ENCODE measurements around the gene FRYL.
A peak's percentile ranks its signal among the peaks of the same experiment; 100 is the strongest.
"Not testable (repeated sequence)": the region's sequence is repeated elsewhere in the genome, so short reads cannot be mapped to it uniquely, and the experiment has no call there.

Gene FRYL

GRCh38 chr4:48483006-48483776 lies 296.9 kb downstream of the FRYL start, which contains the start of gene SLC10A4:
Gene SLC10A4, plus strand, starts transcription at chr4:48483343. Its CDS starts 219 bp downstream, at chr4:48483562.
- DNase-seq, result no peak

- DNase-seq, result no peak
These were observed 298.5 kb downstream of the FRYL start for GRCh38 chr4:48481581-48481980.

GRCh38 chr4:48478273-48478672 lies 301.8 kb downstream of the FRYL start:
- no peak for DNase-seq

- no peak for DNase-seq
These were observed 304.3 kb downstream of the FRYL start for GRCh38 chr4:48475770-48476169.

GRCh38 chr4:48472794-48473193 lies 307.3 kb downstream of the FRYL start:
- DNase-seq, result no peak

- peak; percentile 17 for DNase-seq
These were observed 309.5 kb downstream of the FRYL start for GRCh38 chr4:48470570-48470969.

GRCh38 chr4:48470137-48470536 lies 309.9 kb downstream of the FRYL start:
- DNase-seq, result peak; percentile 16

GRCh38 chr4:48467891-48468290 lies 312.2 kb downstream of the FRYL start:
- DNase-seq, result peak; percentile 19

- no peak for DNase-seq
These were observed 312.6 kb downstream of the FRYL start for GRCh38 chr4:48467442-48467841.

GRCh38 chr4:48462363-48462762 lies 317.7 kb downstream of the FRYL start:
- peak; percentile 53 for DNase-seq

- DNase-seq, result no peak
These were observed 319.1 kb downstream of the FRYL start for GRCh38 chr4:48461000-48461399.

GRCh38 chr4:48454591-48454990 lies 325.5 kb downstream of the FRYL start:
- no peak for DNase-seq

GRCh38 chr4:48451656-48452055 lies 328.4 kb downstream of the FRYL start:
- DNase-seq, result not testable (repeated sequence)

GRCh38 chr4:48450740-48451139 lies 329.3 kb downstream of the FRYL start:
- no peak for DNase-seq

GRCh38 chr4:48449151-48449550 lies 330.9 kb downstream of the FRYL start:
- no peak for DNase-seq

All from fibroblast of skin of right quadriceps (primary cell).